NB4 (cell line): Measurements from ENCODE around the gene DRC7.

ENCODE experiments used
- MYC ChIP-seq: IDR thresholded peaks from 2 replicates; pipeline ENCODE4 v1.6.1; 2011; ENCODE audit warnings: low read depth, low read length
- POLR2A ChIP-seq: IDR thresholded peaks from 2 replicates; pipeline ENCODE4 v1.6.1; 2011; ENCODE audit warnings: mild to moderate bottlenecking; ENCODE audit not compliant: insufficient read length; ENCODE audit errors: extremely low read depth
- TF ChIP-seq, protein P1 (sequence below): IDR thresholded peaks from one replicate; pipeline ENCODE4 v1.5.1; 2012; ENCODE audit warnings: low read depth, low read length
- TF ChIP-seq, protein P2 (sequence below): IDR thresholded peaks from 2 replicates; pipeline ENCODE4 v1.6.1; 2011; ENCODE audit warnings: low read depth, low read length

DNA sequence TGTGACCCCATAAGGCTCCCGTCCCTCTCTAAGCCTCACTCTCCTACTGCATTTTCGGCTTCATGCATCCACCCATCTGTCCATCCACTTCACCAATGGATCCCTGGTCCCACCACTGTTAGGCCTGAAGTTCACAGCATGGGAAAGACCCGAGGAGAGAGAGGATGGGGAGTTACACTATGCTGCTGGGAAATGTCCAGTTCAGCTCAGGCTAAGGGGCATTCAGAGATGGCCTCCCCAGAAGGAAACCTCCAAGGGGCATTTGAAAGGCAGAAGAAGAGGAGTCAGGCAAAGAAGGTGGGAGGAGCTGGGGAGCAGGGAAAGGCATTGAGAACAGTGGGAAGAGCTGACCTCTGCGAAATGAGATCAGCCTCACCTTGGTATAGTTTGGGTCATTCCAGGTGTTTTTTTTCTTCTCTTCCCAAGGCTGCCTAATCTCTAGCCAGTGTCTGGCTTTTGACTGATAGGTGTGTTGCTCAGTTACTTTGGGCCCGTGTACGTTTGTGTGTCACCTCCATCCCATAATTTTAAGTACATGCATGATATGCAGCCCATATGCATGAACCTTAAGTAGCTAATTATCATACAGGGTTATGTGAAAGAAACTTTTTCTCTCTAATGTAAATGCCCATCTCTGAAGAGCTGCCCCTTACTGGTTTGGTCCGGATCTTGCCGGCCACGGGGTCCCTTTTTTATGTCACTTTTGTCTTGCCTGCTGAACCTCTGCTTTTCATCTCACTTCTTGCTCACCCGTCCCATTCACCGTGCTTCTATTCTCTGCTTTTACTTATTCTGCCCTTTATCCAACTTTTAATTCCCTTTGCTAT lies 11.6 kb upstream of the DRC7 start:
- TF ChIP-seq, protein P1, sequence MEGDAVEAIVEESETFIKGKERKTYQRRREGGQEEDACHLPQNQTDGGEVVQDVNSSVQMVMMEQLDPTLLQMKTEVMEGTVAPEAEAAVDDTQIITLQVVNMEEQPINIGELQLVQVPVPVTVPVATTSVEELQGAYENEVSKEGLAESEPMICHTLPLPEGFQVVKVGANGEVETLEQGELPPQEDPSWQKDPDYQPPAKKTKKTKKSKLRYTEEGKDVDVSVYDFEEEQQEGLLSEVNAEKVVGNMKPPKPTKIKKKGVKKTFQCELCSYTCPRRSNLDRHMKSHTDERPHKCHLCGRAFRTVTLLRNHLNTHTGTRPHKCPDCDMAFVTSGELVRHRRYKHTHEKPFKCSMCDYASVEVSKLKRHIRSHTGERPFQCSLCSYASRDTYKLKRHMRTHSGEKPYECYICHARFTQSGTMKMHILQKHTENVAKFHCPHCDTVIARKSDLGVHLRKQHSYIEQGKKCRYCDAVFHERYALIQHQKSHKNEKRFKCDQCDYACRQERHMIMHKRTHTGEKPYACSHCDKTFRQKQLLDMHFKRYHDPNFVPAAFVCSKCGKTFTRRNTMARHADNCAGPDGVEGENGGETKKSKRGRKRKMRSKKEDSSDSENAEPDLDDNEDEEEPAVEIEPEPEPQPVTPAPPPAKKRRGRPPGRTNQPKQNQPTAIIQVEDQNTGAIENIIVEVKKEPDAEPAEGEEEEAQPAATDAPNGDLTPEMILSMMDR: no peak
- TF ChIP-seq POLR2A: peak; percentile 61
- TF ChIP-seq MYC: no peak
- TF ChIP-seq, protein P2, sequence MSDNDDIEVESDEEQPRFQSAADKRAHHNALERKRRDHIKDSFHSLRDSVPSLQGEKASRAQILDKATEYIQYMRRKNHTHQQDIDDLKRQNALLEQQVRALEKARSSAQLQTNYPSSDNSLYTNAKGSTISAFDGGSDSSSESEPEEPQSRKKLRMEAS: no peak
